GM12878 (cell line): ENCODE results near the gene OR2AJ1. TPM values are rescaled to one million over a fixed set of nuclear protein-coding genes. Genes with fewer than 3 reads are reported as not detected.
A peak's percentile ranks its signal among the peaks of the same experiment; 100 is the strongest.
"Not testable (repeated sequence)": the region's sequence is repeated elsewhere in the genome, so short reads cannot be mapped to it uniquely, and the experiment has no call there.

Experiments used
- ATAC-seq: fragments of 200-7000 bp; cut with Tn5 transposase; 3 replicates; pipeline ENCODE4 v1.9.1; 2020; ENCODE audit warnings: mild to moderate bottlenecking, moderate library complexity
- BruUV-seq: library from RNA; stranded (reverse); fragments of 400-500 nt; replicated peaks from 2 replicates; lab custom pipeline; 2021; lab: Mats Ljungman, UMichigan
- CTCF ChIA-PET: fragments of 300-600 bp; sonication (Branson Sonifier 250); formaldehyde crosslinking; extraction: SDS; loops from one replicate; lab custom pipeline; 2021; ENCODE audit warnings: inconsistent platforms; lab: Yijun Ruan, JAX
- POLR2A ChIA-PET: fragments of 350-600 bp; formaldehyde crosslinking; extraction: SDS; loops from one replicate; lab custom pipeline; 2021; ENCODE audit warnings: inconsistent platforms; lab: Charles Lee
- RAD21 ChIA-PET: fragments of 300-600 bp; sonication (Branson Sonifier 250); formaldehyde crosslinking; loops from one replicate; lab custom pipeline; 2023; ENCODE audit warnings: antibody characterized with exemption; ENCODE audit not compliant: unreplicated experiment; lab: Charles Lee
- SMC1A ChIA-PET: fragments of 300-600 bp; sonication (Branson Sonifier 250); formaldehyde crosslinking; loops from one replicate; lab custom pipeline; 2023; ENCODE audit not compliant: unreplicated experiment, uncharacterized antibody; lab: Charles Lee
- DNase-seq: peaks from one replicate; pipeline ENCODE4 v3.0.0-alpha.2; 2011; ENCODE audit warnings: low read depth, low spot score
- FAIRE-seq: peaks from 3 replicates; lab custom pipeline; 2011; peaks lifted over from hg19 to GRCh38; lab: Jason Lieb, UNC
- H2AFZ ChIP-seq: 2 replicates; pipeline ENCODE4 v1.6.0; 2011; ENCODE audit warnings: low read depth, low read length, control low read depth; ENCODE audit not compliant: control insufficient read depth
- H3K27ac ChIP-seq: 2 replicates; pipeline ENCODE4 v1.5.1; 2011; ENCODE audit warnings: control low read depth; ENCODE audit not compliant: control insufficient read depth, insufficient read depth
- H3K27me3 ChIP-seq, 2 experiments: replicated peaks in 1 of 2; 2 replicates each; pipeline versions ENCODE4 v1.6.0 to v1.6.1; 2011; ENCODE audit warnings: low read length in 1 of 2; ENCODE audit not compliant: control insufficient read depth in 2 of 2, insufficient read depth in 2 of 2
- H3K36me3 ChIP-seq, 2 experiments: 2 replicates each; pipeline ENCODE4 v1.5.1; 2011; ENCODE audit warnings: low read length in 1 of 2; ENCODE audit not compliant: control insufficient read depth in 2 of 2, insufficient read depth in 2 of 2
- H3K4me1 ChIP-seq: 2 replicates; pipeline ENCODE4 v1.6.1; 2011; ENCODE audit warnings: mild to moderate bottlenecking, low read length, moderate library complexity, mixed read lengths; ENCODE audit not compliant: control insufficient read depth, insufficient read depth
- H3K4me2 ChIP-seq: 2 replicates; pipeline ENCODE4 v1.6.0; 2011; ENCODE audit warnings: control low read depth; ENCODE audit not compliant: control insufficient read depth, insufficient read depth
- H3K4me3 ChIP-seq: fragments of 200-600 bp; sonication (generic); 2 replicates; pipeline ENCODE4 v1.5.1; 2016
- H3K79me2 ChIP-seq: 2 replicates; pipeline ENCODE4 v1.6.0; 2011; ENCODE audit warnings: low read length; ENCODE audit not compliant: control insufficient read depth, insufficient read depth
- H3K9ac ChIP-seq: 2 replicates; pipeline ENCODE4 v1.8.0; 2011; ENCODE audit warnings: low read length, control low read depth, mixed read lengths; ENCODE audit not compliant: control insufficient read depth, insufficient read depth
- H3K9me3 ChIP-seq: replicated peaks from 3 replicates; pipeline ENCODE4 v1.5.1; 2011; ENCODE audit warnings: mild to moderate bottlenecking, low read length; ENCODE audit not compliant: control insufficient read depth, insufficient read depth
- H4K20me1 ChIP-seq: 2 replicates; pipeline ENCODE4 v1.6.0; 2011; ENCODE audit not compliant: control insufficient read depth, insufficient read depth
- BHLHE40 ChIP-seq, 2 experiments: fragments of 450-650 bp in 1 of 2; IDR thresholded peaks; 2 replicates each; pipeline ENCODE4 v1.6.1; 2011 to 2017; ENCODE audit warnings: low read depth in 2 of 2, borderline replicate concordance in 1 of 2, improper control_type of control experiment in 1 of 2, low read length in 1 of 2, mild to moderate bottlenecking in 1 of 2
- CBX5 ChIP-seq: sonication (generic); IDR thresholded peaks from 2 replicates; pipeline ENCODE4 v1.6.1; 2016; ENCODE audit warnings: low read depth, moderate library complexity, mild to moderate bottlenecking, inconsistent platforms
- FOXM1 ChIP-seq: IDR thresholded peaks from 2 replicates; pipeline ENCODE4 v1.6.1; 2012; ENCODE audit warnings: low read depth, mild to moderate bottlenecking, inconsistent platforms, low read length, moderate library complexity
- HDAC6 ChIP-seq: fragments of 200-600 bp; sonication (generic); IDR thresholded peaks from one replicate; pipeline ENCODE4 v1.8.0; 2017; ENCODE audit warnings: antibody characterized with exemption; ENCODE audit not compliant: unreplicated experiment
- IKZF1 ChIP-seq: fragments of 450-650 bp; conservative IDR thresholded peaks from 2 replicates; pipeline ENCODE4 v1.6.1; 2017; ENCODE audit warnings: antibody characterized with exemption, mild to moderate bottlenecking
- MEF2B ChIP-seq: fragments of 450-650 bp; IDR thresholded peaks from 2 replicates; pipeline ENCODE4 v1.6.1; 2018; ENCODE audit warnings: mild to moderate bottlenecking, moderate library complexity; ENCODE audit not compliant: partially characterized antibody, poor library complexity, severe bottlenecking
- NBN ChIP-seq: fragments of 450-650 bp; IDR thresholded peaks from 2 replicates; pipeline ENCODE4 v1.6.1; 2016
- POLR2A ChIP-seq: IDR thresholded peaks from 2 replicates; pipeline ENCODE4 v1.6.1; 2011; ENCODE audit warnings: low read depth, mild to moderate bottlenecking, low read length
- POU2F2 ChIP-seq: IDR thresholded peaks from 3 replicates; pipeline ENCODE4 v1.6.1; 2011; ENCODE audit warnings: low read depth, mild to moderate bottlenecking, low read length, borderline replicate concordance
- RAD21 ChIP-seq: IDR thresholded peaks from 2 replicates; pipeline ENCODE4 v1.6.1; 2011; ENCODE audit warnings: mild to moderate bottlenecking, low read depth, low read length, moderate library complexity; ENCODE audit not compliant: insufficient read depth
- RB1 ChIP-seq: fragments of 450-650 bp; formaldehyde crosslinking; IDR thresholded peaks from 2 replicates; pipeline ENCODE4 v1.6.1; 2017; ENCODE audit warnings: mild to moderate bottlenecking, borderline replicate concordance
- SMARCA5 ChIP-seq: fragments of 450-650 bp; IDR thresholded peaks from 2 replicates; pipeline ENCODE4 v1.6.1; 2017; ENCODE audit warnings: mild to moderate bottlenecking
- SMC3 ChIP-seq: IDR thresholded peaks from 2 replicates; pipeline ENCODE4 v1.6.1; 2011; ENCODE audit warnings: low read length, improper control_type of control experiment, borderline replicate concordance
- TCF12 ChIP-seq: IDR thresholded peaks from 2 replicates; pipeline ENCODE4 v1.6.1; 2011; ENCODE audit warnings: low read depth, mild to moderate bottlenecking, low read length
- TCF7 ChIP-seq: IDR thresholded peaks from 2 replicates; pipeline ENCODE4 v1.6.1; 2014; ENCODE audit warnings: antibody characterized with exemption, borderline replicate concordance
- YY1 ChIP-seq: IDR thresholded peaks from 2 replicates; pipeline ENCODE4 v1.6.1; 2011; ENCODE audit warnings: low read depth, mild to moderate bottlenecking, low read length
- ZBTB33 ChIP-seq: fragments of 450-650 bp; IDR thresholded peaks from 2 replicates; pipeline ENCODE4 v1.6.1; 2017; ENCODE audit warnings: mild to moderate bottlenecking
- WGBS: methylation state at CpG from one replicate; pipeline ENCODE4 v1.1.6; 2016; ENCODE audit warnings: low lambda C conversion rate; ENCODE audit not compliant: insufficient replicate concordance, insufficient coverage; ENCODE audit errors: missing lambda C conversion rate; 5-methylcytosine and 5-hydroxymethylcytosine counted together
- in situ Hi-C: fragments of 300-500 bp; cut with MboI; formaldehyde crosslinking; loops from 9 replicates; pipeline ENCODE4 v1.14.3; 2018; ENCODE audit warnings: mixed read lengths
- intact Hi-C: fragments of 100-400 bp; cut with micrococcal nuclease; formaldehyde crosslinking; loops from one replicate; pipeline ENCODE4 v1.14.2; 2022; ENCODE audit not compliant: unreplicated experiment
- polyA plus RNA-seq, 11 experiments: library from polyadenylated mRNA; depleted of rRNA in 4 of 11; unstranded in 6 of 11; stranded (reverse) in 5 of 11; fragments of >200 nt; fragmentation: Nextera tagmentation in 4 of 11; fragmentation: Illumina TruSeq in 1 of 11; extraction: Ambion mirVana in 4 of 11; extraction: Trizol in 1 of 11; gene quantifications; 1 replicate in 1 of 11; 2 replicates in 10 of 11; pipeline versions ENCODE4 v1.2.1 to v1.2.3, GENCODE V29; 2011 to 2016; ENCODE audit warnings: inconsistent platforms in 2 of 11, missing spikeins in 2 of 11, low read depth in 1 of 11
- total RNA-seq, 4 experiments: library from RNA; depleted of rRNA in 3 of 4; stranded (reverse); fragments of >200 nt in 3 of 4; fragmentation: Illumina TruSeq in 1 of 4; extraction: Trizol in 1 of 4; gene quantifications; 2 replicates each; pipeline versions ENCODE4 v1.2.1 to v1.2.3, GENCODE V29; 2013 to 2021
- TF ChIP-seq, protein P1 (sequence below), 3 experiments: IDR thresholded peaks in 2 of 3; conservative IDR thresholded peaks in 1 of 3; 2 replicates each; pipeline ENCODE4 v1.5.1; 2011; ENCODE audit warnings: low read depth in 3 of 3, low read length in 3 of 3, mild to moderate bottlenecking in 3 of 3, control low read depth in 2 of 3, moderate library complexity in 2 of 3, inconsistent platforms in 1 of 3, mixed read lengths in 1 of 3; ENCODE audit not compliant: control insufficient read depth in 2 of 3, insufficient read depth in 1 of 3; ENCODE audit errors: extremely low read depth in 1 of 3

OR2AJ1 gene
- total and polyA plus RNA-seq, 10 of the 15 experiments (the other 5 are each of a cell fraction or from before 2014, with no cell fraction given) = not detected

- TF ChIP-seq HDAC6 (no peak), TCF12 (no peak), TCF7 (no peak)
- TF ChIP-seq, all 136 proteins: peak for 0
Measured at GRCh38 chr1:247936415-247936814, 11.7 kb downstream of the OR2AJ1 start (continued).

DNA sequence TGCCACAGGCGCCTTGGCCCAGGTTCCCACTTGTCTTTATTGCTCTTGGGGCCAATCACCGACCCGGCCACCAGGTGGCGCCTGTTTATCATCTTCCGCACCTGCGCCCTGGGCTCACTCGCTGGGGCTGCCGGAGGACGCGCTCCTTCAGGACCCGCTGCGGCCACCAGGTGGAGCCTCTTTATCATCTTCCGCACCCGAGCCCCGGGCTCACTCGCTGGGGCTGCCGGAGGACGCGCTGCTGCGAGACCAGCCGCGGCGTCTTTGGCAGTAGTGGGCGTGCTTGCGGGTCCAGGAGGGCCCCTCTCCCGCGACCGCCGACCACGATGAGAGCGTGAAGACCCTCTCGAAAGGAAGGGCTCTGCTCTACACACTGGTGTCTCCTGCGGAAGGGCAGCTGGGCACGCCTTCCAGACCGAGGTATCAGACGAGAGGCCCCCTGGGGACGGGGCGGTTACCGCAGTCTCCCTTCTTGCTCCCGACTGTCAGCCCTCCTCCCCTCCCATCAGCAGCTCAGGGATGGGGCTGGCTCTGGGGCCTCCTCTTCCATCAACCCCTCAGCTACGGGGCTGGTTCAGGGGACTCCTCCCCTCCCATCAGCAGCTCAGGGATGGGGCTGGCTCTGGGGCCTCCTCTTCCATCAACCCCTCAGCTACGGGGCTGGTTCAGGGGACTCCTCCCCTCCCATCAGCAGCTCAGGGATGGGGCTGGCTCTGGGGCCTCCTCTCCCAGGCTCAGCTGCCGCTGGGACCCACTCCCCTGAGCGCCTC is 12.5 kb downstream of the OR2AJ1 start:
- DNase-seq (peak; percentile 32), ATAC-seq (peak; percentile 100), FAIRE-seq (peak; percentile 89)
- H3K4me3 ChIP-seq, H3K27ac ChIP-seq, H3K9me3 ChIP-seq, H3K79me2 ChIP-seq, BruUV-seq, H3K36me3 ChIP-seq, in situ Hi-C loops, POLR2A ChIA-PET, H3K4me1 ChIP-seq, H4K20me1 ChIP-seq, H3K9ac ChIP-seq, H3K27me3 ChIP-seq: not testable (repeated sequence)
- peak overlapping the region; percentile 48; the same call in 1 of the 2 replicates for H3K4me2 ChIP-seq
- CTCF ChIA-PET = interaction anchor here (0.6 to 1.7 kb wide), 5 partner anchors 10 to 997 kb away, joined by 3 to 13 read pairs (median 4); no protein-coding TSS in a partner anchor
- TF ChIP-seq POU2F2 (0 out of 3 replicates have a peak, but pooled peaks have one; percentile 12), SMC3 (peak; percentile 68), IKZF1 (0 out of 2 replicates have a peak, but pooled peaks have one; percentile 12), RAD21 (peak; percentile 69), POLR2A (0 out of 2 replicates have a peak, but pooled peaks have one; percentile 31), YY1 (0 out of 2 replicates have a peak, but pooled peaks have one; percentile 27), MEF2B (peak; percentile 28), FOXM1 (peak; percentile 48; the same call in 1 of the 2 replicates), ZBTB33 (peak; percentile 84), SMARCA5 (0 out of 2 replicates have a peak, but pooled peaks have one; percentile 57), BHLHE40 (IDR thresholded peaks at IDR 0.05; ENCODE audit: borderline replicate concordance in 1 of 2, low read depth in 2 of 2, low read length in 1 of 2) (peak in 1 of 2 experiments; percentile 34; a peak in 1 of 4 replicates), RB1 (0 out of 2 replicates have a peak, but pooled peaks have one; percentile 32), NBN (peak; percentile 53; the same call in 1 of the 2 replicates), CBX5 (peak; percentile 72; the same call in 1 of the 2 replicates)
- TF ChIP-seq, protein P1, sequence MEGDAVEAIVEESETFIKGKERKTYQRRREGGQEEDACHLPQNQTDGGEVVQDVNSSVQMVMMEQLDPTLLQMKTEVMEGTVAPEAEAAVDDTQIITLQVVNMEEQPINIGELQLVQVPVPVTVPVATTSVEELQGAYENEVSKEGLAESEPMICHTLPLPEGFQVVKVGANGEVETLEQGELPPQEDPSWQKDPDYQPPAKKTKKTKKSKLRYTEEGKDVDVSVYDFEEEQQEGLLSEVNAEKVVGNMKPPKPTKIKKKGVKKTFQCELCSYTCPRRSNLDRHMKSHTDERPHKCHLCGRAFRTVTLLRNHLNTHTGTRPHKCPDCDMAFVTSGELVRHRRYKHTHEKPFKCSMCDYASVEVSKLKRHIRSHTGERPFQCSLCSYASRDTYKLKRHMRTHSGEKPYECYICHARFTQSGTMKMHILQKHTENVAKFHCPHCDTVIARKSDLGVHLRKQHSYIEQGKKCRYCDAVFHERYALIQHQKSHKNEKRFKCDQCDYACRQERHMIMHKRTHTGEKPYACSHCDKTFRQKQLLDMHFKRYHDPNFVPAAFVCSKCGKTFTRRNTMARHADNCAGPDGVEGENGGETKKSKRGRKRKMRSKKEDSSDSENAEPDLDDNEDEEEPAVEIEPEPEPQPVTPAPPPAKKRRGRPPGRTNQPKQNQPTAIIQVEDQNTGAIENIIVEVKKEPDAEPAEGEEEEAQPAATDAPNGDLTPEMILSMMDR (IDR thresholded peaks at IDR 0.05 in 2 of 3, conservative IDR thresholded peaks at IDR 0.05 in 1 of 3; ENCODE audit: control insufficient read depth in 2 of 3, extremely low read depth in 1 of 3, insufficient read depth in 1 of 3, low read depth in 3 of 3, low read length in 3 of 3) = peak; percentile 72 to 97 (median 79)
- intact Hi-C loops = loop anchor here (5.0 to 10.0 kb wide), 2 partner anchors 305 to 748 kb away; no protein-coding TSS in a partner anchor
- 40% methylated on average over 44 of the region's 44 CpGs for WGBS
- SMC1A ChIA-PET = interaction anchor here (0.8 to 0.9 kb wide), 2 partner anchors 589 to 869 kb away, joined by 3 to 4 read pairs; no protein-coding TSS in a partner anchor
- H2AFZ ChIP-seq = peak overlapping the region; percentile 77
- RAD21 ChIA-PET = interaction anchor here (1.1 kb wide), 1 partner anchor 868 kb away, joined by 3 read pairs; no protein-coding TSS in a partner anchor
